Ovary (tissue), 3 donors: Measurements from ENCODE around the gene PLA1A.

Experiments used
- EP300 ChIP-seq: sonication (generic); formaldehyde crosslinking; IDR thresholded peaks from one replicate; pipeline ENCODE4 v1.6.1; 2017; ENCODE audit warnings: antibody characterized with exemption
- TF ChIP-seq, protein P1 (sequence below), 3 donors: fragments of 450-650 bp in 2 of 3; fragments of 200-600 bp in 1 of 3; IDR thresholded peaks; one replicate each; pipeline versions ENCODE4 v1.5.1 to v1.8.0; 2016 to 2022; ENCODE audit warnings: antibody characterized with exemption in 3 of 3, mild to moderate bottlenecking in 1 of 3
- donor health status: DM: no; HTN: no; CAD: no.

DNA sequence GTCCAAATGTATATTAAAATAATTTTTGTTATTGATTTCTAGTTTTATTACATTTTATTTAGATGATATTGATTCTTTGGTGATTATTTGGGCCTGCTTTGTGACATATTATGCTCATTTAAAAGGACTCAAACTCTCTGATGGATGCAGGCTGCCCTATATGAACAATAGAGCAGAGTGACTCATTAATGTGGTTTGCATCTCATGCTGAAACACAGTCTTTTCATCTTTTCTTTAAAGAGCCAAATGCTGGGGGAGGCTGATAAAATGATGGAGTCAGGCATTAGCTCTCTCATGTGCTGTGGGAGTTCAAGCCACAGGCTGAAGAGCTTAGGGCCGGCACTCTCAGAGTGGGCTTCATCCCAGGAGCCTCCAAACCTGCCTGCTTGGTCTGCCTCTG is 7.2 kb downstream of the PLA1A start:
- TF ChIP-seq, protein P1, sequence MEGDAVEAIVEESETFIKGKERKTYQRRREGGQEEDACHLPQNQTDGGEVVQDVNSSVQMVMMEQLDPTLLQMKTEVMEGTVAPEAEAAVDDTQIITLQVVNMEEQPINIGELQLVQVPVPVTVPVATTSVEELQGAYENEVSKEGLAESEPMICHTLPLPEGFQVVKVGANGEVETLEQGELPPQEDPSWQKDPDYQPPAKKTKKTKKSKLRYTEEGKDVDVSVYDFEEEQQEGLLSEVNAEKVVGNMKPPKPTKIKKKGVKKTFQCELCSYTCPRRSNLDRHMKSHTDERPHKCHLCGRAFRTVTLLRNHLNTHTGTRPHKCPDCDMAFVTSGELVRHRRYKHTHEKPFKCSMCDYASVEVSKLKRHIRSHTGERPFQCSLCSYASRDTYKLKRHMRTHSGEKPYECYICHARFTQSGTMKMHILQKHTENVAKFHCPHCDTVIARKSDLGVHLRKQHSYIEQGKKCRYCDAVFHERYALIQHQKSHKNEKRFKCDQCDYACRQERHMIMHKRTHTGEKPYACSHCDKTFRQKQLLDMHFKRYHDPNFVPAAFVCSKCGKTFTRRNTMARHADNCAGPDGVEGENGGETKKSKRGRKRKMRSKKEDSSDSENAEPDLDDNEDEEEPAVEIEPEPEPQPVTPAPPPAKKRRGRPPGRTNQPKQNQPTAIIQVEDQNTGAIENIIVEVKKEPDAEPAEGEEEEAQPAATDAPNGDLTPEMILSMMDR (IDR thresholded peaks at IDR 0.05), result no peak
- TF ChIP-seq EP300, result no peak
